GM21717 (cell line): Measurements from ENCODE around the gene ST14.
A peak's percentile ranks its signal among the peaks of the same experiment; 100 is the strongest.

Experiments
- ATAC-seq: cut with Tn5 transposase; IDR thresholded peaks from one replicate; pipeline ENCODE4 v1.9.1; 2021; ENCODE audit warnings: mild to moderate bottlenecking, moderate library complexity; ENCODE audit not compliant: unreplicated experiment

The ST14 gene

DNA sequence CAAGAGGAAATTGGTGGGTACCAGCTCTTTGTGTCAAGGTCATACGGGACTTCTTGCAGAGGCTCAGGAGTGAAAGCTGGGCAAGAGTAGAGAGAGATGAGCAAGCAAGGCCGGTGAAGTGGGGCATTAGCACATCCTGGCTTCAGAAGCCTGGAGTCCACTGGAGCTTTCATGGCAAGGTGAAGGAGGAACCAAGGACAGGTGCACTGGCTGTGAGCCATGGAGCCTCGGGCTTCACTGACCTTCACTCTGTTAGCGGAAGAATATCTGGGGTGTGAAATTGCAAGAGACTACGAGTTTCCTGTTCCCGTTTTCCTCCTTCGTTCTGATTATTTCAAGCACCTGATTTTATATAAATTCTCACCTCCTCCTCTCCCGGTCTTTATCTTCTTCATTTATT is 25.9 kb upstream of the ST14 start:
- ATAC-seq = no peak

DNA sequence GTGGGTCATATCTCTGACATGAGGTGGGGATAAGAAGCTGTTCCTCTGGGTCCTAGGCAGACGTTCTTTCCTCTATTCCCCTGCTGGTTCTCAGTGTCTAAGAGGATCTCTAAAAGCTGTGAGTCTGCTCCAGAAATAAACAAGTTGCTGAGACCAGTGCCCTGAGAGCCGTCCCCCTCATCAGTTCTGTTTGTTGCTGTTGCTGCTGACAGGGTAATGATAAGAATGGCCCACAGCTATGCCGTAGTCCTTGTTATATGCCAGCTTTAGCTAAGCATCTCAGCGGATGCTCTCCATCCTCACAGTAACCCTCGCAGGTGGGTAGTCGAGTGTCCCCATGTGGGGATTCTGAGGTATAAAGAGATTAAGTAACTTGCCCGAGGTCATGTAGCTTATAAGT is 23.5 kb upstream of the ST14 start:
- no peak for ATAC-seq

DNA sequence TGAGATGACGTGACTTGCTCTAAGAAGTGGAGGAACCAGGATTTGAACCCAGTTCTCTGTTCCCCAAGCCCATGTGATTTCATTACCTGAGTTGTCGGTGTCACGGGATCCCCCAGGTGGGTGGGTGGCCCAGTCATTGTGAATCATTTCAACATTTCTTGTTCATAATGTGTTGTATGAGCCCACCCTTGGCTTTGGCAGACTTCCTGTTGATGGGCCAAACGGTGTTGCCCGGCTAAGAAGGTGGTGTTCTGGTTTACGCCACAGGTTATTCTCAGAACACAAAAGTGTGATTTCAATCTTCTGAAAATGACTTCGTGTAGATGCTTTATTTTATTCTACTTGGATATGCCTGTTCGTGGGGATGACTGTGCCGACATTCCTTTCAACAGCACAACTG is 21.6 kb upstream of the ST14 start:
- ATAC-seq = no peak

DNA sequence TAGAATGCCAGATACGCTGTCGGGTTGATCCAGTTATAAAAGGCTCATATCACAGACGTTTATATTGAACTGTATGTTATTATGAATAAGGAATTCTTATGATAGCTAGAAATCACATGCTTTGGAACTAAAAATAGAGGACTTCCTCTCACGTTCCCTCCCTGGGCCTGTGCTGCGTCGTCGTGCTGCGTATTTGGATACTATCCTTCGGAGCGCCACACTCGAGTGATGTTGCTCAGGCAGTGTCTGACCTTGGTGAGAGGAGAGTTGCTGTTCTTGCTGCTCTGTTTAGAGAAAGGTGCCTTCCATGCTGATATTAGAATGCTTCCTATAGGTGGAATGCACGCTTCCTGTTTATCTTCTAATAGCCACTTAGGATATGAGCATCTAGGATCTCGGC is 20.2 kb upstream of the ST14 start:
- ATAC-seq = no peak

DNA sequence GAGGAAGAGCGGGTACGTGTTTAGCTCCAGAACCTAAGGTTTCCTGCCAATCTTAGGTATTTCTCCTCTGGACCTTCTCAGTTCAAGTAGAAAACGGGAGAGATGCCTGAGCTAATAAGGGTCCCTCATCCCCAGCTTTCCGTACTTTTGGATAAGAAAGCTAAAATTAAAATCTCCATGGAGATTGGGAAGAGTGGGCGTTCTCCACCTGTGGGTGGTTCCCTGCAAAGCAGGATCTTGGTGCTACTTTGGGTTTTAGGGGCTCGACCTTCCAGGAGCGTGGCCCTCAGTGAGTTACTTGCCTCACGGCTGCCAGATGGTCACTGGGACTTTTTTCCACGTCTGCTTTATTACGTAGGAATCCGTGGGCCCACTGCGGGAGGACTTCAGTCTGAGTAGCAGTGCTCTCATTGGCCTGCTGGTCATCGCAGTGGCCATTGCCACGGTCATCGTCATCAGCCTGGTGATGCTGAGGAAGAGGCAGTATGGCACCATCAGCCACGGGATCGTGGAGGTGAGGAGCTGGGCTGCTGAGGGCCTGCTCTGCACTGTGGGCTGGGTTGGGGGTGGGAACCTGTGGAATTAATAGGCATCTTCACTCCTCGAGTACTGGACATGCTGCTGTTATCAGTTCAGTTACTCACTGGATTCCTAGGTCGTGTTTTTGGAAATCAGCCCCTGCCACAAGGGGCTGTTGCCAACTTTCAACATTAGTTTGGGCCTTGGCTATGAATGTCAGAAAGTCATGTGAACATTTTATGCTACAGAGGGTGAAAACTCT is 17.8 kb upstream of the ST14 start:
- ATAC-seq = no peak

DNA sequence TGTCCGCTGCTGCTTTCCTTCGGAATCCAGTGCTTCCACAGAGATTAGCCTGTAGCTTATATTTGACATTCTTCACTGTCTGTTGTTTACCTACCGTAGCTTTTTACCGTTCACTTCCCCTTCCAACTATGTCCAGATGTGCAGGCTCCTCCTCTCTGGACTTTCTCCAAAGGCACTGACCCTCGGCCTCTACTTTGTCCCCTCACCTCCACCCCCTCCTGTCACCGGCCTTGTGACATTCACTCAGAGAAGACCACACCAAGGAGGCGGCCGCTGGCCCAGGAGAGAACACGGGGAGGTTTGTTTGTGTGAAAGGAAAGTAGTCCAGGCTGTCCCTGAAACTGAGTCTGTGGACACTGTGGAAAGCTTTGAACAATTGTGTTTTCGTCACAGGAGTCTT is 15.4 kb upstream of the ST14 start:
- ATAC-seq = no peak

DNA sequence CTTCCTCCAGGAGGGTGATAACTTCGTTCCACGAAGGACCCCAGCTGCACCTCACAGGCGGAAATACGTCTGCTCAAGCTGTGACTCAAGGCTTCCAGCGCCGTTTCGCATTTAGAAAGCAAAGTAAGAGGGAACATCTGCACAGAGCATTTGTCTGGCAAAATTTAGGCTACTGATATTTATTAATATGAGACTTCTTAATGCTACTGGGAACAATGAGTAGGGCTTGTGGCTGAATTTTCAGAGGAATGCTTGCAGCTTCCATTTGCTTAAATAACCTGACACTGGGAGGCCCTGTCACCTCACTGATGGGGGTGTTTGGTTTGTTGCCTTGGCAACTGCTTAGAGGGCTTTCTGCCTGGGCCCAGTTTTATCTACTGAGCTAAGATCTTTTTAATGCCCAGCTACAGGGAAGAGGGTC is 14.7 kb upstream of the ST14 start:
- no peak for ATAC-seq

DNA sequence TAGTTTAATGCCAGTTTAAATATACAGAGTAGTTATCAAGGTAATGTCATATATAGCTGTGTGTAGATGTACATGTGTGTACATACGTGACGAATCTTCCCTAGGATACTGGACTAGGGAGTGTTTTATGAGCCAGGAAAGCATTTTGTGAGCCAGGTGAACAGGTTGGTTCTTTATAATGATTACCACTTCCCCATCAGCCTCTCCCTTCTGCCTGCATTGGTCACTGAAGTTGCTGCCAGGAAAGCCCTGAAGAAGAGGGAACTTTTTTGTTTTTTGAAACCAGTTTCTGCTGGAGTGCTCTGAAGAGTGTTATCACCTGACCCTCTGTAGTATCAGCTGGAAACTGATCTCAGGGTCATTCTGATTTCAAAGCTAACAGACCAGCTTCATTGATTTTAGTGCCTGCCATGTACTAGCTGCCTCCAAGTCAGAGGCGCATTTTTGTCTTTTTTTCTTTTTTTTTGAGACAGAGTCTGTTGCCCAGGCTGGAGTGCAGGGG is 14.2 kb upstream of the ST14 start:
- no peak for ATAC-seq

DNA sequence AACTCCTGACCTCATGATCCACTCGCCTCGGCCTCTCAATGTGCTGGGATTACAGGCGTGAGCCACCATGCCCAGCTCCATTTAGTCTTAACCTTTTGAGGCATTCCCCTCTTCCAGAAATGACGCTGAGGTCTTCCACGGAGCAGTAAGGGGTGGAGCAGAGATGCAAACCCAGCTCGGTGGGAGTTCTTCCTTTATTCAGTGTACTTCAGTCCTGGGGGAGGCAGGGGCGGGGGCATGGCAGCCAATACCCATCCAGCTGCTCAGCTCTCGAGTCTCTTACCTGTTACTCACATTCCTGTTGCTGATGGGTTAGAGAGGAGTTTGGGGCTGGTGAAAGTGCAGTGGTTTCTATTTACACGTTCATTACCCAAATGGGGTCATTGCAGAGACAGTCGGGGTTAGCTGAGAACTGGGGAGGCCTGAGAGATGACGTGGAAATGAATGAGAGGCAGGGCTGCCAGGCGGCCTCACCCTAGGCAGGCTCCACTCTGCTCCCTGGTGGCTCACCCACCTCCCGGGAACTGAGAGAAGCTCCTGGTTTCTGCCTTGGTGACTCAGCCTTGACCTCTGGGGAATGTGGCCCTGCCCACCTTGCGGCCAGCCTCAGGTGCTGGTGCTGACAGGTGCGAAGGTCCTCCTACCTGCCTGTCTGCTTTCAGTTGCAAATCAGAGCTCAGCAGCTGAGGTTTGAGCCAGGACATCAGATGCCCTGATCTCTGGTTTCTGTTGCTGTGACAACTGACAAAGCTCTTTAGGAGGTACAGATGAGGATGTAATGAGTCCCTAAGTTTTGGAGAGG is 13.4 kb upstream of the ST14 start:
- ATAC-seq = no peak

DNA sequence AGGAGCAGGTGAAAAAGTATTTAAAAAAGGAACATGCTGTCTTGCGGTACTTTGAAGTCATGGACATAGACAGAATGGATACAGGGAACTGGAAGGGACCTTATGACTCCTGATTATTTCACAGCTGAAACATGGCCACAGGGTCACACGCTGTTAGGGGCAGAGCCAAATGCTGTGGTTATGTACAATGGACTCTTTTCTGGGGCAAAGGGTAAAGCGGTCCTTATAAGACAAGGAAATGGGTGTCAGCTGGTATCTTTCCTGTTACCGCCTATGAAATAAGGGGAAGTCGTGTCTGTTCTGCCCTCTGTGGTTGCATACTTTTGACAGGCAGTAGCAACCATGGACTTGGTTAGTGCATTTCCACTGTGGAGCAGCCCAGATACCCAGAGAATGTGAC is 12.8 kb upstream of the ST14 start:
- no peak for ATAC-seq

DNA sequence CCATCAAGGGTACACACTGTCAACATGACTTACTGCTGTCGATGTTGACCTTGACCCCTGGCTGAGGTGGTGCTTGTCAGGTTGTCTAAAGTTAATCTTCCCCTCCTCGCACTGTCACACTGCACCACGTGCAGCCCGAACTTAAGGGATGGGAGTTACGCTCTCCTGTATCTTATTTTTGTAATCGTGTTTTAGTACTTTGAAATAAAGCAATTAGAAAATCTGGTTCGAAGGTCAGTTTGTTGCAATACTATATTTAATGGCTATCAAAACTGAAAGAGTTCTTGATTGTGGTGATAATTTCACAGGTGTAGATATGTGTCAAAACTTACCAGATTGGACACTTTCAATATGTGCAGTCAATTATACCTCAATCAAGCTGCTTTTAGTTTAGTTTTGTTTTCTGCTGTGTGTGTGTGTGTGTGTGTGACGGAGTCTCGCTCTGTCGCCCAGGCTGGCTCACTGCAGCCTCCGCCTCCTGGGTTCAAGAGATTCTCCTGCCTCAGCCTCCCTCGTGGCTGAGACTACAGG is 10.7 kb upstream of the ST14 start:
- no peak for ATAC-seq

DNA sequence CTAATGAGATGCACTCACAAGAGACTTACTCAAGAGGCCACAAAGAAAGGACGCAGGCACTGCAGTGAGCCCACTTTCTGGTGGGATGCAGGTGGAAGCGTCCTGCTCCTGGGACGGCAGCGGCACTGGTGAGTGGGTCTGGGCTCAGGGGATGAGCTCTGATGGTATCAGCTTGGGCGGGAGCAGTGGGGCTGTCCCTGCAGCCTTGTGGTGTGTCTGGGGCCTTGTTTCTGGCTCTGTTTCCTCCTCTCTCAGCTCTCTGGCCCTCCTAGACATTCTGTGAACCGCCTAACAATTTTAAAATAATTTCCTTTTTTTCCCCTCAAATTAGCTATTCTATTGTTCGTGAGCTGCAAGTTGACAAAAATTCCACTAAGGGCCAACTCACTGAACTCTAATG is 8.8 kb upstream of the ST14 start:
- ATAC-seq = peak; percentile 54

DNA sequence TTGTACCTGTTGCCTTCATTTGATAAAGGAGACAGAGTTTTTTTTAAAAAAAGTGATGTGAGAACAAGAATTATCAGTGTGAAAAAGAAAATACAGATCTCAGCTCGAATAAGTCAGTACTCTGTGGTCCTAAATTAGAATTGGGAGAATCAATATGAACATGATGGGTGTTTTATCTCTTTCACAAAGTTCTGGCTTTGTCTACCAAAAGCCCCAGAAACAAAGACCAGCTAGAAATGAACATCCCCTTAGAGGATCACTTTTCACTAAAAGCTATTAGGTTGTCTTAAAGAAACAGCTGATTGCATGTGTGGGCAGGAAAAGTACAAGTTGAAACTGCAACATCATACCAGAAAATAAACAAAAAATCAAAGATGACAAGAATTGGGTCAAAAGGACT is 8.4 kb upstream of the ST14 start:
- peak; percentile 43 for ATAC-seq

DNA sequence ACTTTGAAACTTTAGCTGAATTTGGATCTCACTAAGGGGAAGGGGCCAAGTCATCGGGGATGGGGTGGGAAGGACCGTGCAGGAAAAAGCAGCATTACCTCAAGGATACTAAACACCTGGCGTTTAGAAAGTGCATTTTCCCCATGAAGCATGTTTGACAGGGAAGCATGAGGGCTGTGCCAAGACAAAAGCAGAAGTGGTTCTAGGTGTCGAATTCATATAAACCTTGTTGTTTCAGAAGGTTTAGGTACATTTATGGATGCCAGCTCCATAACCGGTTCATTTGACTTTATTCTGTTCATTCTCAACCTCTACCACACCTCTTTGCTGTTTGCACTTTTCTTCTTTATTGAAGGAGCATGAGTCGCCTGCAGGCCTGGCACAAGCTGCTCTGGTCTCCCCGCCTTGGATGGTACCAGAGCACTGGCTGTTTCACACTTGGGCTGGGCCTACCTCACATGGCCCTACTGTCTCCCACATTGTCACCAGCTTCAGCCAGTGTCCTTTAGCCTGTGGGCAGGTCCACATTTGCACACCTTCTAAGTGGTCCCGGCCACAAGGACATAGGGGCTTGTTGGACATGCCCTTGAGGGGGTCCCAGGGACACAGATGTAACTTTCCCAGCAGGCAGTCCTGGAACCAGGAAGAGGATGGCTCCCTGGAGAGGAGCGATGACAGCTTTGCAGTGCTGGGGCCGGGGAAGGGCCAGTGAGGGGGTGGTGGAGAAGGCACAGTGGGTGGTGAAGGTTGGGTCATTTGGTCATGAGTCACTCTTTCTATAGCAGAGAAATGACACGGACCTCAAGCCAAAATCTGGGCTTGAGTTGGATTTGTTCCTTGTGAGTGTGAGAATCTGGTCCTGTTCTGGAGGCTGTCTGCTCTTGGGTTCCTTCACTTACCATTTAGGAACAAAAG is 3.2 kb upstream of the ST14 start:
- no peak for ATAC-seq

DNA sequence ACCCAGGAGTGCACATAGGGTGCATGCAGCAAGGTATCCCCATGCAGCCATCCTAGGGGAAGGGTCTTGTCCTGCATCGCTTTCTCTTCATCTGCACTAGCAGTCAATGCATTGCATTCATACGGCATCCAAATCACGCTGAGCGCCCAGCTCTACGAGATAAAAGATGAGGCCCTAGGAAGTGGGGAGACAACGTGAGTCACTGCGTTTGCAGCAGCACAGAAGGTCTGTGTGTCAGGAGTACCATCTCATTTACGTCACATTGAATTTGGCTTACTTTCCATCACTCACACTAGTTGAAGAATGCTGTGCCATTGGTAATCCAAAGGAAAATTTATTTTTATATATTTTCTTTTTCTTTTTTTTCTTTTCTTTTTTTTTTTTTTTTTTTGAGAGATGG is 2.5 kb upstream of the ST14 start:
- ATAC-seq = no peak

DNA sequence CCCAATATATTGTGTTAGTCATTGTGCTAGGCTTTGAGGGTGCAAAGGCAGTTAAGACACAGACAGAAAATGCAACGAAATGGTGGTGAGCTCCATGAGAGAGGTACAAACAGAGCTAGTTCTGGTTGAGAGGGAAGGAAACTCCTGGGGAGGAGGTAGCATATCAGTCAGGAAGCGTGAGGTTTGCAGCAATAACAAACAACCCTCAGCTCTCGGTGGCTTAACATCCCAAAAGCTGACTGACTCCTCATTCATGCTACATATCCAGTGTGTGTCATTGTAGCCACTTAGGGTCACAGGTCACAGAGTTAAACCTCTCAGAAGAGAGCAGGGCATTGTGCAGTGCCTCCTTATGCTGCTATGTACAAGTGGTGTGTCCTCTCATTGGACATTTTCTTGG is 1.7 kb upstream of the ST14 start:
- no peak for ATAC-seq

DNA sequence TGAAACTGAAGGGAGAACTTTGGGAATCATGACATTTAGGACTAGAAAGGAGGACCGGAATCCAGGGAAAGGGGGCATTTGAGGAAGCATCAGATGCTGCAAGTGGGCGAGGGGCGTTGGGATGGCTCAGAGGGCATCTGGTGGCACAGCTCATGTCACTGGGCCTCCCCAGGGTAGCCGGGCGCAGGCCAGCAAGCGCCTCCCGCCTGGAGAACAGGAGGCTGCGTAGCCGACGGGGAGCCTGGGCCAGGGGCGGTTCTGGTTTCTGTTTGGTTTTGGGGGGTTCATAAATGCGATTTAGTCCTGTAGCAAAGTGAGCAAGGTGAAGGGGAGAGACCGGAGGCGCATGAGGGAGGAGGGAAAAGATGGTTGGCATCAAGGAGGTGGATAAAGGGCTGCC is 443 bp upstream of the ST14 start:
- no peak for ATAC-seq

DNA sequence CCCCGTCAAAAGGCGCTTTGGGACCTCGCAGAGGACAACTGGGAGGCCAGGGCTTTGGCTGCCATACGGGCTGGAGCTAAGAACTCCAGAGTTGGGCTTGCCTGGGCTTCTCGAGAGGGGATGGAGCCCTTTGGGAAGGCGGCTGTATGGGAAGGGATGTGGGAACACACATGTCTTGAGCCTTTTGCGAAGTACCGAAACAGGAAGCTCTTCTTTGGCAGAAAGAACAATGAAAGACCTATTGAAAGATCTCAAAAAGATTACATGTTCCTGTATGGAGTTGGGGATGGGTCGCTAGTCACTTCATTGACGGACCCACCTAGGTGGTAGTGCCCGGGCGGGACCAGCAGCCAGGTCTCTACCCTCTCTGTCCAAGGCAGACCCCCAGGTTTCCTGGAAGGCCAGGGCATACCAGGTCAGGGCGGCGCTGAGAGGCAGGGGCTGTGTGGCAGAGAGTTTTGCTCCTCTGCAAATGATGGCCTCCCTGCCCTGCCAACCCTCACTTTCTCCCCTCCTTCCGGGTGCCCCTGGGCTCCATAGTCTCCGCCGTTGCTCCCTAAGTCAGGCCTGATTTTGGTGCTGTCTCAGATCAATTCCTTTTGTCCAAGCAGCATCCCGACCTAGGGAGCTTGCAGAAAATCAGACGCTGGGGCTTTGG is 1.0 kb downstream of the ST14 start:
- no peak for ATAC-seq

DNA sequence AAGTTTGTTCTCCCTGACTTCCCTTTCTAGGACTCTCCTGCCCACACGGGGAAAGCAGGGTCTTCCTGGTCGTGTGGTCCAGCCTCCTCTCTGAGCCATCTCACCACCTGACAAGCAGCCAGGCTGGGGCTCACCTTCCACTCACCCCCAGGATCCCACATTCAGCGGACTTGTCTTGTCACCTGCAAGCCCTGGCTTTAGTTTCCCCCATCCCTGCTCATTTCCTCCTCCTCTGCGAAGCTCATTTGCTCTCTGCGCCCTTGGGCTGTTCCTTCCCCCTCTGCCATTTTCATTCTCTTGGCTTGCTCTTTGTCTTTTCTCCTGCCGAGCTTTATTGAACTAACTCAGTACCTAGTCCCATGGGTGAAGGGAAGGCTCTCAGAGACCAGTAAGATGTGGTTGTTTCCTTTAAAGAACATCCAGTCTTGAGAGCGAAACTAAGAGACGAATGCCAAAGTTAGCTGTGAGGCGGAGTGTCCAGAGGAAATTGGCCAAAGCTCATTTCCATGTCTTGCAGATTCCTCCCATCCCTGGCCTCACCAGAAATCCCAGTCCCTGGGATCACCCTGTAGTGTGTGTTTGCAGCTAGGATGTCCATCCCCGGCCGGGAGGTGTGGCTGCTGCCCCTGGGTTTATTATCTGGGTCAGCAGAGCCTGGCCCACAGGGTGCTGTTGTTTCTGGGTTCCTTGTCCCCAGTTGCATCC is 2.0 kb downstream of the ST14 start:
- ATAC-seq = no peak

DNA sequence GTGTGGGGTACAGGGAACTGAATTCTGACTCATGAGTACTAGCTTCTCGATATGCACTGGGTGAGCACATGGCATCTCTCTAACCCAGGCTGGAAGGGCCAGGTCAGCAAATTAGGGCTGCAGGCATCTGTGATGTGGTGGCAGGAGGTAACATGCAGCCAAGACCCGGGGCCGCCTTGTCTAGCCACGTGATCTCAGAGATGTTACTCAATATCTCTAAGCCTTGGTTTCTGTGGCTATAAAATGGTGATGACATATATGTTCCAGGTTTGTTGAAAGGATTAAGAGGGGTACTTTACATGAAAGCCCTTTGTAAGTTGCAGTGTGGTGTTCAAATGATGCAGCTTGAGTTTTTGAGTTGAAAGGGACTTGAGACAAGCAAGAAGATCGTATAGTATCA is 3.2 kb downstream of the ST14 start:
- no peak for ATAC-seq
